Measurements from ENCODE around the gene COMMD1.
A peak's percentile ranks its signal among the peaks of the same experiment; 100 is the strongest.
"Not testable (repeated sequence)": the region's sequence is repeated elsewhere in the genome, so short reads cannot be mapped to it uniquely, and the experiment has no call there.

Gene COMMD1

DNA sequence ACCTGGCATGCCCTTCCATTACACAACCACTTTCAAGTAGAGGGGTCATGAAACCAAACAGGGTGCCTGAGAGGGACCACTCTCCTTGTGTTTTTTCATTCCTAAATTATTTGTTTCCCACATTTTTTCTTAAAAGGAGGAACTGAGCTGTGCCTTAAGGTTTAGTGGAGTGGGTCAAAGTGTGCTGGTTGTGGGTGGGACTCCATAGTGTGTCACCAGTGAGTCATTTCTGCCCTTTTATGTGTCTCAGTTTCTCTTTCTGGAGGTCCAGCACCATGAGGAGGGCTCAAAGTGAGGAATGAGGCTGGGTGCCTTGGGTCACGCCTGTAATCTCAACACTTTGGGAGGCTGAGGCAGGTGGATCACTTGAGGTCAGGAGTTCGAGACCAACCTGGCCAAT, 37.8 kb downstream of the COMMD1 start:
- Mint-ChIP-seq H3K4me1 (peaks cover 2% of the 10 kb centered on the region), H3K36me3 (peaks cover 3% of the 10 kb centered on the region), H3K27ac (no peak overlapping the region), H3K27me3 (no peaks in the 10 kb centered on the region), H3K9me3 (no peaks in the 10 kb centered on the region), H3K4me3 (no peak overlapping the region)
- no peak for DNase-seq (ENCODE audit: low spot score in 2 of 2)
- ATAC-seq (ENCODE audit: low read depth), result no peak

- peaks cover 10% of the 10 kb centered on the region for H3K36me3 Mint-ChIP-seq
- no peaks in the 10 kb centered on the region for H3K27me3 Mint-ChIP-seq
- H3K4me3 Mint-ChIP-seq, result no peak overlapping the region
- DNase-seq (ENCODE audit: low spot score in 2 of 2), result no peak
- peaks cover 5% of the 10 kb centered on the region for H3K4me1 Mint-ChIP-seq
- ATAC-seq (ENCODE audit: low read depth), result no peak
- H3K27ac Mint-ChIP-seq, result peak overlapping the region; percentile 2
- no peaks in the 10 kb centered on the region for H3K9me3 Mint-ChIP-seq
Observed at GRCh38 chr2:61946666-61947065, 41.2 kb downstream of the COMMD1 start.

DNA sequence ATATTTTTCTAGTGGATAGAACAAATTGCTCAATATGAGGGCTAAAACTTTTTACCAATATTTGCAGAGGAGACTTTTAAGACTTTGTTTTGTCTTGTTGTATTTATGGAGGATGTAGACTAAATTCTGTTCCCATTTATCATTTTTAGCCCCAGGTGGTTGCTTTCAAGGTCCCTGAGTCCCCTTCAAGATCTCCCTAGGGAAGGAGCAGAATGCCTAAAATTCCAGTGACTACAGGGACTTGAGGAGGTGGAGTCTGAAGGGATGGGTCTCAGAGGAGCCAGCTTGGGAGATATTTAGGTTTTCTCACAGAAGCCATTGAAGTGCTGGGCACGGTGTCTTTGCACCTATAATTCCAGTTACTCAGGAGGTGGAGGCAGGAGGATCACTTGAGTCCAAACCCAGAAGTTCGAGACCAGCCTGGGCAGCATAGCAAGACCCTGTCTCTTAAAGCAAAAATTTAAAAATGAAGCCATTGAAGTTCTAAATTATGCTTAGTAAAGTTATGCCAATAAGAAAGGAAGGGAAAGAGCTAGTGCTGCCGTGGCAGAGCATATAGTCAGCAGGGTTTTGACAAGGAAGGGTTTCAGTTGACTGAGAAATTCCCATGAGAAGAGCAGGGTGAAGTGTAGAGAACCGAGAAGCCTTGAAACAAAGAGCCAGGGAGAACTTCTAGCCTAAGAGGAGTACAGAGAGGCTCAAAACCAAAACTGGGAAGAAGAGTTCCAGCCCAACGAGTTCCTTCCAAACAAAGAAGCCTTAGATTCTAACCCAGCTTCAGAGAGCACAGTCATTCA, 43.4 kb downstream of the COMMD1 start:
- Mint-ChIP-seq H3K36me3 (peaks cover 15% of the 10 kb centered on the region), H3K9me3 (no peaks in the 10 kb centered on the region), H3K4me3 (no peak overlapping the region), H3K27me3 (no peaks in the 10 kb centered on the region), H3K27ac (no peak overlapping the region), H3K4me1 (peaks cover 2% of the 10 kb centered on the region)
- DNase-seq (ENCODE audit: low spot score in 2 of 2) (no peak), ATAC-seq (ENCODE audit: low read depth) (no peak)

- ATAC-seq (ENCODE audit: low read depth) (no peak), DNase-seq (ENCODE audit: low spot score in 2 of 2) (no peak)
- peaks cover 15% of the 10 kb centered on the region for H3K36me3 Mint-ChIP-seq
- no peaks in the 10 kb centered on the region for H3K27me3 Mint-ChIP-seq
- H3K27ac Mint-ChIP-seq, result no peak overlapping the region
- no peaks in the 10 kb centered on the region for H3K9me3 Mint-ChIP-seq
- peaks cover 2% of the 10 kb centered on the region for H3K4me1 Mint-ChIP-seq
- H3K4me3 Mint-ChIP-seq, result no peak overlapping the region
Observed at GRCh38 chr2:61949458-61949713, 43.9 kb downstream of the COMMD1 start.

GRCh38 chr2:61949714-61950560, 44.5 kb downstream of the COMMD1 start:
- no peak overlapping the region for H3K4me3 Mint-ChIP-seq
- DNase-seq (ENCODE audit: low spot score in 2 of 2) (no peak), ATAC-seq (ENCODE audit: low read depth) (no peak)
- no peaks in the 10 kb centered on the region for H3K9me3 Mint-ChIP-seq
- H3K4me1 Mint-ChIP-seq, result peaks cover 2% of the 10 kb centered on the region
- H3K27ac Mint-ChIP-seq, result no peak overlapping the region
- peaks cover 12% of the 10 kb centered on the region for H3K36me3 Mint-ChIP-seq
- no peaks in the 10 kb centered on the region for H3K27me3 Mint-ChIP-seq

DNA sequence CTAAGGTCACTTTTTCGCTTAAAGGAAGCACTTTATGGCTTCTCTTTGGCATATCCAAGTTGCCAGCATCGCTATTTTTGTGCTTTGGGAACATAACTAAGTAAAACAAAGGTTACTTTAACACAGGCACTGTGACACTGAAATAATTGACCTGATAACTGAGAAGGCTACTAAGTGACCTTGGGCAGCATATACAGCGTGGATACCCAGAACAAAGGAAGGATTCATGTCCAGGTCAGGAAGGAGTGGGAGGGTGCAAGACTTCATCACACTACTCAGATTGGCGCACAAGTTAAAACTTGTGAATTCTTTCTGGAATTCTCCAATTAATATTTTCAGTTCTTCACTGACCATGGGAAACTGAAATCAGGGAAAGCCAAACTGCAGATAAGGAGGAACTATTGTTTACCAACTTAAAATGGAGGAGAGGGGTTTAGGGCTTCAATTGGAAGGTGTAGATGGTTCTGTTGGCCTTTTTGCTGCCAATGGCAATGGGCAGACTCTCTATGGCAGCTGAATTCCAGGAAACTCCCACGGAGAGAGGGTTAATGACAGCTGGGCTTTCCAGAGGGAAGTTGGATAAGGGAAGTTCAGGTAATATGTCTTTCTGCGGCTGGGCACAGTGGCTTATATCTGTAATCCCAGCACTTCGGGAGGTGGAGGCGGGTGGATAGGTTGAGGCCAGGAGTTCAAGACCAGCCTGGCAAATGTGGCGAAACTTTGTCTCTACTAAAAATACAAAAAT, 45.3 kb downstream of the COMMD1 start:
- H3K36me3 Mint-ChIP-seq, result peaks cover 14% of the 10 kb centered on the region
- no peak overlapping the region for H3K4me3 Mint-ChIP-seq
- H3K27ac Mint-ChIP-seq, result no peak overlapping the region
- no peaks in the 10 kb centered on the region for H3K9me3 Mint-ChIP-seq
- peaks cover 2% of the 10 kb centered on the region for H3K4me1 Mint-ChIP-seq
- DNase-seq (ENCODE audit: low spot score in 2 of 2) (no peak), ATAC-seq (ENCODE audit: low read depth) (no peak)
- no peaks in the 10 kb centered on the region for H3K27me3 Mint-ChIP-seq

- H3K27ac Mint-ChIP-seq, result no peak overlapping the region
- DNase-seq (ENCODE audit: low spot score in 2 of 2), result no peak
Observed at GRCh38 chr2:61951881-61952280, 46.4 kb downstream of the COMMD1 start.

DNA sequence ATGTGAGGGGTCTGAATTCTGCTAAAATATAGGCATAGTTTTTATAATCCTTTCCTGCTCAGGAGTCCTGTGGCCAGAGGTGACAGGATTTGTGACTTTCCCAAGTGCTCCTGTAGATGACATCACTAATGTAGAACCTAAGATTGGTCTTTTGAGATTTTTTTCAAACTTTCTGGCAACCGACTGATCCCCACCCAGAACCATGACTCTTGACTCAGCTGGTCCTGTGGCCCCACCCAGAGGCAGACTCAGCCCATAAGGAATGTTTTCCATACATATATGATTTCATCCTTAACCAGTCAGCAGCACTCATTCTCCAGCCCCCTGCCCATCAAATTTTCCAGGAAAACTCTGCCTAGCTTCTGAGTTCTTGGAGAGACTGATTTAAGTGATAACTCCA, 46.8 kb downstream of the COMMD1 start:
- no peak for DNase-seq (ENCODE audit: low spot score in 2 of 2)
- Mint-ChIP-seq H3K27me3 (no peaks in the 10 kb centered on the region), H3K4me1 (peaks cover 2% of the 10 kb centered on the region), H3K36me3 (peaks cover 14% of the 10 kb centered on the region), H3K9me3 (no peaks in the 10 kb centered on the region), H3K4me3 (no peak overlapping the region), H3K27ac (no peak overlapping the region)
- ATAC-seq (ENCODE audit: low read depth), result no peak

More at GRCh38 chr2:61951881-61952280, 46.4 kb downstream of the COMMD1 start:
- H3K4me1 Mint-ChIP-seq, result peaks cover 2% of the 10 kb centered on the region
- H3K4me3 Mint-ChIP-seq, result no peak overlapping the region
- ATAC-seq (ENCODE audit: low read depth), result no peak
- peaks cover 14% of the 10 kb centered on the region for H3K36me3 Mint-ChIP-seq
- H3K9me3 Mint-ChIP-seq, result no peaks in the 10 kb centered on the region
- H3K27me3 Mint-ChIP-seq, result no peaks in the 10 kb centered on the region

DNA sequence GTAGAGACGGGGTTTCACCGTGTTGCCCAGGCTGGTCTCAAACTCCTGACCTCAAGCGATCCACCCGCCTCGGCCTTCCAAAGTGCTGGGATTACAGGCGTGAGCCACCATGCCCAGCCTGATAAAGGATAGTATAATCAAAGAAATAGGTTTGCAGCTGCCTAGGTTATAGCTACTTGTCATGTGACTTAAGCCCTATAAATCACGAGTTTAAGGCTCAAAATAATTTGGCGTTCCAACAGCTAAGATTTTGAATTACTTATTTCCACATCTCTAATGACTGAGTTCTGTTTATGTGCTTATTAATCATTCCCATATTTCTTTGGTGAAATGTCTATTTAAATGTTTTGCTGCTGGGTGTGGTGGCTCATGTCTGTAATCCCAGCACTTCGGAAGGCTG, 49.4 kb downstream of the COMMD1 start:
- H3K4me3 Mint-ChIP-seq; H3K27me3 Mint-ChIP-seq; H3K4me1 Mint-ChIP-seq; ATAC-seq (ENCODE audit: low read depth); H3K9me3 Mint-ChIP-seq; H3K27ac Mint-ChIP-seq; DNase-seq (ENCODE audit: low spot score in 2 of 2): not testable (repeated sequence)
- peaks cover 16% of the 10 kb centered on the region for H3K36me3 Mint-ChIP-seq

- Mint-ChIP-seq H3K9me3 (no peaks in the 10 kb centered on the region), H3K4me1 (no peaks in the 10 kb centered on the region), H3K27ac (no peak overlapping the region), H3K4me3 (no peak overlapping the region), H3K27me3 (no peaks in the 10 kb centered on the region), H3K36me3 (peaks cover 15% of the 10 kb centered on the region)
- ATAC-seq (ENCODE audit: low read depth) (no peak), DNase-seq (ENCODE audit: low spot score in 2 of 2) (no peak)
Observed at GRCh38 chr2:61959381-61960293, 54.2 kb downstream of the COMMD1 start.

DNA sequence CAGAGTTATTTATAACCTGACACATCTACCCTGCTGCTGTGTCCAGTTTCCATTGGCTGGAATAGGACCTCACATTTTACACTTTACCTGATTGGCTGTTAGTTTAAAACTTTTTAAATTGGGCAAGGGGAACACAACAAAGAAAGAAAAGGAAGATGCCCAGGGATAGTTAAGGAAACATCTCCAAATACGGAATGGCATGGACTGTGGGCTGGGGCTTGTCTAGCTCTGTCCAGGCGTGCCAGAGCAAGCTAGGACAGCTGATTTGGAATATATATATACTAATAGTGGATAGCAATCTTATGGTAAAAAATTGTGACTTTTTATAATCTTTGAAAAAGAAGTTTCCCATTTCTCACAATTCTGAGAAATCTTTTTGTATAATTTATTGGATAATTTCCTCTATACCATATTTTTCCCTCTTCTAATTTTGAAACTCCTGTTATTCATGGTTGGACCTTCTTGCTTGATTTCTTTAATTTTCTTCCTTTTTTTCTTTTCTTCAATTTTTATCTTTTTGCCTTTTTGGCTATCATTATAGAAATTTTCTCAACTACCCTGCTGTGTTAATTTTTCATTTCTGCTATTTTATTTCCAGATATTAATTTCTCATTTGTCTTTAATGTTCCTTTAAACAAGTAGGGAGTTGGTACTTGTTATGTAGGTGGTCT, 55.9 kb downstream of the COMMD1 start:
- Mint-ChIP-seq H3K9me3 (no peaks in the 10 kb centered on the region), H3K36me3 (peaks cover 13% of the 10 kb centered on the region), H3K4me1 (no peaks in the 10 kb centered on the region), H3K27me3 (no peaks in the 10 kb centered on the region), H3K4me3 (no peak overlapping the region), H3K27ac (no peak overlapping the region)
- no peak for DNase-seq (ENCODE audit: low spot score in 2 of 2)
- ATAC-seq (ENCODE audit: low read depth), result no peak

- H3K36me3 Mint-ChIP-seq, result peaks cover 13% of the 10 kb centered on the region
- H3K27ac Mint-ChIP-seq, result no peak overlapping the region
- H3K27me3 Mint-ChIP-seq, result no peaks in the 10 kb centered on the region
- no peaks in the 10 kb centered on the region for H3K4me1 Mint-ChIP-seq
- H3K9me3 Mint-ChIP-seq, result no peaks in the 10 kb centered on the region
- no peak overlapping the region for H3K4me3 Mint-ChIP-seq
- DNase-seq (ENCODE audit: low spot score in 2 of 2) (no peak), ATAC-seq (ENCODE audit: low read depth) (no peak)
Observed at GRCh38 chr2:61962095-61962984, 56.9 kb downstream of the COMMD1 start.

Data from memory B cell (primary cell).